HG02938 (cell line): ENCODE data around the gene PRCP.

Experiments used
- ATAC-seq: cut with Tn5 transposase; IDR thresholded peaks from one replicate; pipeline ENCODE4 v1.9.1; 2021; ENCODE audit warnings: mild to moderate bottlenecking, moderate library complexity; ENCODE audit not compliant: unreplicated experiment

Gene PRCP

GRCh38 chr11:82787981-82788380 is 112.2 kb downstream of the PRCP start:
- ATAC-seq: no peak

GRCh38 chr11:82786836-82787235 is 113.4 kb downstream of the PRCP start:
- ATAC-seq: no peak

- no peak for ATAC-seq
Measured at GRCh38 chr11:82786001-82786400, 114.2 kb downstream of the PRCP start.

GRCh38 chr11:82782825-82783374 is 117.3 kb downstream of the PRCP start:
- ATAC-seq: no peak

- ATAC-seq: no peak
Measured at GRCh38 chr11:82778776-82779175, 121.5 kb downstream of the PRCP start.

GRCh38 chr11:82776377-82776776 is 123.9 kb downstream of the PRCP start:
- no peak for ATAC-seq

GRCh38 chr11:82775736-82776346 is 124.4 kb downstream of the PRCP start:
- peak; percentile 100 for ATAC-seq

GRCh38 chr11:82775218-82775617 is 125.0 kb downstream of the PRCP start:
- no peak for ATAC-seq
